HG03520 (cell line): ENCODE data around the gene PRRG1.
"Not testable (repeated sequence)": the region's sequence is repeated elsewhere in the genome, so short reads cannot be mapped to it uniquely, and the experiment has no call there.

ENCODE experiments used
- ATAC-seq: cut with Tn5 transposase; IDR thresholded peaks from one replicate; pipeline ENCODE4 v1.9.1; 2021; ENCODE audit warnings: mild to moderate bottlenecking, moderate library complexity; ENCODE audit not compliant: unreplicated experiment

Gene PRRG1

GRCh38 chrX:37349221-37350033 is at the start of gene PRRG1:
Gene PRRG1, plus strand, starts transcription at chrX:37349364. Its CDS starts 56,886 bp downstream, at chrX:37406250.
- ATAC-seq, result no peak

DNA sequence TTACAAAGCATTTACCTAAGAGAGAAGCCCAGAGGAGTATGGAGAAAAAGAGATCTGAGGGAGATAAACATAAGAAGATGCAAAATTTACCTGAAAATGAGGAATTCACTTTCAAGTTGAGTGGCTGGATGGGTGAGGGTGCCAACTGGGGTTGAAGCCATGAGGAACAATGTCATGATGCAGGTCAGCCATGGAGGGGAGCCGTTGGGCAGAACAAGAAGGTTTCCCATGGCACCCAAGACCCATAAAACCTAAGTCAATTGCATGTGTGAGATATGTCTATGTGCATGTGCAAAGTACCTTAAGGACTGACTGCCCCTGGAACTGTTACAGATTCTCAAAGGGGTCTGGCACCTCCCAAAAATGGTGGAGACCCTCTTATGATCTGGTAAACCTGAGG is 46.6 kb upstream of the PRRG1 start:
- no peak for ATAC-seq

DNA sequence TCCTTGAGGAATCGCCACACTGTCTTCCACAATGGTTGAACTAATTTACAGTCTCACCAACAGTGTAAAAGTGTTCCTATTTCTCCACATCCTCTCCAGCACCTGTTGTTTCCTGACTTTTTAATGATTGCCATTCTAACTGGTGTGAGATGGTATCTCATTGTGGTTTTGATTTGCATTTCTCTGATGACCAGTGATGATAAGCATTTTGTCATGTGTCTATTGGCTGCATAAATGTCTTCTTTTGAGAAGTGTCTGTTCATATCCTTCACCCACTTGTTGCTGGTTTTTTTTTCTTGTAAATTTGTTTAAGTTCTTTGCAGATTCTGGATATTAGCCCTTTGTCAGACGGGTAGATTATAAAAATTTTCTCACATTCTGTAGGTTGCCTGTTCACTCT is 43.9 kb upstream of the PRRG1 start:
- not testable (repeated sequence) for ATAC-seq

DNA sequence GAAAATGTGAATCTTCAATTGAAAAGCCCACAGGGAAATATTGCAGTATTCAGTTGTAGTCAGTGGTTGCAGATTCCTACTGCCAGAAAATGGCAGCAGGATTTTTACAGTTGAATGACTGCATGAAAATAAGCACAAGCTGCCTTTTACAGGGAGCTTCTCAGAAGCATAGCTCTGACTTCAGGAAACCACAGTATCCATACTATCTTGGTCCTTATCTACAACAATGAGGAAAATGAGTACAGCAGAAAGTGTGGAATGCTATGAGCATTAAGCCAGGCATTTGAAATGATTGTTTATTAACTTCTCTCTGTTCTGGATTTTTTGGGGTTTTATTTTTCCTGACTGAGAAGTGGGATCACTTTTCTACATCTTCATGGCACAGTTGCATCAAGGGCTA is 34.6 kb upstream of the PRRG1 start:
- ATAC-seq, result no peak

- ATAC-seq, result no peak
These were observed 33.5 kb upstream of the PRRG1 start for GRCh38 chrX:37315511-37316248.

DNA sequence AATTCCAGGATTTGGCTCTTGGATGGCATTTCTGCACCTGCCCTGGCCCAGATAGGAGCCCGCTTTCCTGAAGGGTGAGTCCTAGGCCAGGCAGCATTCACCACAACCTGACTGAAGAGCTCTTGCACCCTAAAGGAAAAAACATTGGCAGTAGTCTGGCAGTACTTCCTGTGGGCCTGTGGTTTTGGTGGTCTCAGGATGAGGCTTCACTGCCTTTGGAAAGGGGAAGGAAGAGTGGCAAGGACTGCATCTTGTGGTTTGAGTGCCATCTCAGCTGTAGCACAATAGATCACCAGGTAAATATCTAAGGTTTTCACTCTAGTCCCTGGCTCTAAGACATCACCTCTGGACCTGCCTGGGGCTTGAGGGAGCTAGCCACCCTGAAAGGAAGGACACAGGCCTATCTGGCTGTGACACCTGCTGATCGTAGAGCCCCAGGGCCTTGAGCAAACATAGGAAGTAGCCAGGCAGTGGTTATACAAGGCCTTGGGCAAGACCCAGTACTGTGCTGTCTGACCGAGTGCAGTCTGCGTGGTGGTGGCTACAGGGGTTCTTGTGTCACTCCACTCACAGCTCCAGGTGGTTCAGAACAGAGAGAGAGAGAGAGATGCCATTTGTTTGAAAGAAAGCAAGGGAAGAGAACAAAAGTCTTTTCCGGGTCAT is 28.5 kb upstream of the PRRG1 start:
- ATAC-seq, result no peak

DNA sequence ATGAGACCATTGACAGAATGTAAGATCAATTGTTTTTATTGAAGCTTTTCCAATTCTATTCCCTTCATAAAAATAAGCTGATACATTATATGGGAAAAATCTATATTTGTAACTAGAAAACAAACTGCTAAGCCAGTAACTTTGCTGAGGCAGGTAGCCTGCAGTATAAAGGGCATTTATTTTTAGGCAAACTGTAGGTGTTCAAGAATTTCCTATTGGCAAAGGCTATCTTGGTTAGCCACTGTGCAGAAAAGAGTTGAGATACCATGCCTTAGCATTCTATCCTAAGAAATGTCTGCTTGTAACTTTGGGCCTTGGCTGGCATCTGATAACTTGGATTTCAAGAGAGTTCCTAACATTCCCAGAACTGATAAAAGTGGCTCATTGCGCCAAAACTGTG is 18.5 kb upstream of the PRRG1 start:
- no peak for ATAC-seq

GRCh38 chrX:37331546-37331945 is 17.6 kb upstream of the PRRG1 start:
- no peak for ATAC-seq

GRCh38 chrX:37332055-37332454 is 17.1 kb upstream of the PRRG1 start:
- ATAC-seq, result no peak

- ATAC-seq, result no peak
These were observed 16.0 kb upstream of the PRRG1 start for GRCh38 chrX:37332987-37333658.

DNA sequence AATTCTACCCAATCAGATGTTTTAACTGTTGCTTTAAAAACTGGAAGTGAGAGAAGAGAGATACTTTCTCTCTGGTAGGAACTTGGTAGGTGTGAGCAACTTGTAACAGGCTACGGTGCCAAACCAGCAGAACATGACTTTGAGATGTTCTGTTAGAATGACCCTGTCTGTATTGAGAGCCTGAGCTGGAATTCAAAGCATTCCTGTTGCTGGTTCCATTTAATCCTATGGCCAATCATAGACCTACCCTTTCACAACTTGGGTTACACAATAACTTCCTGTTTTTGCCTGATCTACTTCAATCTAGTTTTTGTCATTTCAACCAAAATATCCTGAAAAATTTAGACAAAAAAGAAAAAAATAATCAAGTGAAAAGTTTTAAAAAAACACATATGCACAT is 1.7 kb upstream of the PRRG1 start:
- ATAC-seq, result no peak

DNA sequence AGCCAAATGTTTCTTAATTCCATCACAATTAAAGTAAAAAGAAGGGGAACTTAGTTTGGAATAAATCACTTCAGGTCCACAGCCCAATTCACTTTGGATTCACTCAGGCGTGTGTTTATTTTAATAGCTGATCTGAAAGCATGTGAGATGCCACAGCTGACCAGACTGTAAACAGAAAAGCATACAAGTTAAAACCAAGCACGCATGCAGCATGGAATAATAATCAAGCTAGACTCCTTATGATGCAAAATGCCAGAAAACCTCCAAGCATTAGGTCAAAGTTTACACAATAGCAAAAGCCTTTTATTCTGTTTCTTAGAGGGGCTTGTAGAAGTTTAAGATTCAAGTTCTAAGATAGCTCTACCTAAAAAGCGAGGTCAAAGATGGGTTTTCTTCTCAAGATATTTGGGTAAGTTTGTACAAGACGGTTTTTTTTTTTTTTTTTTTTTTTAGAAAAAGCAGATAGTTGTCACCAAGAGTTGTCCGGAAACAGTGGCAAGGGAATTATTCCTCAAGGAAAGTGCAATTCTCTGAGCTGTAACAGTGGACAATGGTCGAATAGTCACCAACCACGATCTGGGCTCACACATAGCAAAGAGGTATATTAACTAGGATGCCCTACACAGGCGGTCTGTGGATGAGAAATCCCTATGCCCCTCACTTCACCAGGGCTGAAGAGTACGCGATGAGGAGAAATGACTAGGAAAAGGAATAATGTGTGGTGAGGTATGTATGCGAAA is 763 bp upstream of the PRRG1 start:
- ATAC-seq, result no peak

DNA sequence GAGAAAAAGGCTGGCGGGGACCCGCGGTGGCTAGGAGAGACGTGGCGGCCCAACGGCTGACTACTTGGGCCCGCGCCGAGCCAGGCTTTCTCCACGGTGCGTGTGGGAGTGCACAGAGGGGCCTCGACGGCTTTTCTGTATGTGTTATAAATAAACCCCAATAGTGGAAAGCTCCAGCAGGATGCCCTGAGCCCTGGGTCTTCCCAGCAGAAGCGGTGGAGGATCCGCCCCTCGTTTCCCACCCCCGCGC is 268 bp upstream of the PRRG1 start:
- ATAC-seq, result no peak

DNA sequence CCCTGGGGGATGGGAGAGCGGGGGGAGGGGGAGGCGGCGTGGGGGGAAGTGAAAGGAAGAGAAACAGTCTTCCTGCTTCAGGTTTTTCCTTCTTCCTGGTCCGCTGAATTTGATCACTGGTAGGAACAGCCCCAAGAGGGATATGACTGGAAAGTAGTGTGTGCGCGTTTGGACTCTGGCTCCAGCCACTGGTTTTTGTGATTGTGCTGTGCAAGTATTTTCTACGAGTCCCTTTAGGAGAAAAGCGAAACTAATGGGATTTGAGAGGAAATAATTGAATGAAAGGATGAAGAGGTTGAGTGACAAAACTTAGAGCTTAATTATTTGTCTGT is 836 bp downstream of the PRRG1 start:
- ATAC-seq, result no peak

DNA sequence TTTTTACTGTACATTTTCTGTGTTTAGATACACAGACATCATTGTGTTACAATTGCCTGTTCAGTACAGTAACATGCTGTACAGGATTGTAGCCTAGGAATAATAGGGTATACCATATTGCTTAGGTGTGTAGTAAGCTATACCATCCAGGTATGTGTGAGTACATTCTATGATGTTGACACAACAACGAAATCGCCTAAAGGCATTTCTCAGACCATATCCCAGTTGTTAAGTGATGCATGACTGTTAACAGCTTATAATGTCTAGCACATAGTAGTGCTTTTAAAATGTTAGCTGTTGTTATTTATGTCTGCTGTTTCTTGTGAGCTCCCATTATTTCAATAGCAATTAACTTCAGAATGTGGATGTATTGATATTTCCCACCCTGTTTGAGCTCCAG is 4.5 kb downstream of the PRRG1 start:
- no peak for ATAC-seq

- no peak for ATAC-seq
These were observed 8.3 kb downstream of the PRRG1 start for GRCh38 chrX:37357436-37357835.

GRCh38 chrX:37361596-37361995 is 12.4 kb downstream of the PRRG1 start:
- no peak for ATAC-seq

GRCh38 chrX:37364666-37365065 is 15.5 kb downstream of the PRRG1 start:
- ATAC-seq, result no peak

DNA sequence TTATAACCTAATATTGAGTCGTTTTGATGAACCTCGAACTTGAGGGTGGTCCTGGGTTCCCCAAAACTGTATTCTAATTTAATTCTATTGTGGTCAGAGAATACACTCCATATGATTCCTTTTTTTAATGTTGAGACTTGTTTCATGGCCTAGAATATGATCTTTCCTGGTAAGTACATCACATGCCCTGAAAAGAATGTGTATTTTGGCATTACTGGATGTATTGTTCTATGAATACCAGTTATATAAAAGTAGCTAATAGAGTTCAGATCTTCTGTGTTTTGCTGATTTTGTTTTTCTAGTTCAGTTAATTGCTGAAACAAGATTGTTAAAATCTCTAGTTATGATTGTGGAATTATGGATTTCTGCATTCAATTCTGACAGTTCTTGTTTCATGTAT is 18.8 kb downstream of the PRRG1 start:
- ATAC-seq, result no peak

GRCh38 chrX:37370499-37371141 is 21.5 kb downstream of the PRRG1 start:
- ATAC-seq, result no peak

DNA sequence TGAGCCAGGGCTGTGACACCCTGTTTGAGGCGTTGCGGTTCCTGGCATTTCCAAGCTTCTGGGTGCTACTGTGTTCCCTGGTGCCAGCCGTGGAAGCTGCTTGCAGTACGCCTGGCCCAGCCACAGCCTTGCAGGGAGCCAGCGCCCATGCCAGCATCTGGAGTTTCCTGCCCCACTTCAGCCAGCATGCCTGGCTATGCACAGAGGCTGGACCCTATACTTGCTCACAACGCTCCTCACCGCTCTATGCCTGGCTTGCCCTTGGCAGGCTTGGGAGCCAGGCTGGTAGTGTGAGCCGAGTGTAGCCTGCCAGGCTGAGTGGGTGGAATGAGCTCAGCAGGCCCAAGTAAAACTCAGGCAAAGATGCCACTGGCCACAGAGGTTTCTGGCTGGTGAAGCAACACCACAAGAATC is 22.4 kb downstream of the PRRG1 start:
- ATAC-seq, result no peak
